Measurements from ENCODE around the gene SPSB4. TPM values are rescaled to one million over a fixed set of nuclear protein-coding genes. Genes with fewer than 3 reads are reported as not detected.

The SPSB4 gene
- total and polyA plus RNA-seq, 9 donors, result 0.07 to 0.57 (median 0.12) TPM; not detected in 5

GRCh38 chr3:141102372-141102771 lies 51.2 kb downstream of the SPSB4 start:
- Histone ChIP-seq H3K27me3 (no peaks in the 10 kb centered on the region), H3K36me3 (no peaks in the 10 kb centered on the region), H3K9me3 (no peaks in the 10 kb centered on the region), H3K27ac (no peak overlapping the region), H3K4me3 (no peak overlapping the region), H3K4me1 (ENCODE audit: insufficient read depth) (no peaks in the 10 kb centered on the region)
- 96 to 98% (median 97%) methylated on average over 1 of the region's 1 CpG for WGBS, 3 donors
- TF ChIP-seq EP300 (IDR thresholded peaks at IDR 0.05) (no peak), CTCF (IDR thresholded peaks at IDR 0.05) (no peak), POLR2A (IDR thresholded peaks at IDR 0.05) (no peak)
- DNase-seq, result no peak
- intact Hi-C loops (cut with DNase I), result loop anchor here (5.0 to 10.0 kb wide), 3 partner anchors 88 to 92 kb away; no protein-coding TSS in a partner anchor

DNA sequence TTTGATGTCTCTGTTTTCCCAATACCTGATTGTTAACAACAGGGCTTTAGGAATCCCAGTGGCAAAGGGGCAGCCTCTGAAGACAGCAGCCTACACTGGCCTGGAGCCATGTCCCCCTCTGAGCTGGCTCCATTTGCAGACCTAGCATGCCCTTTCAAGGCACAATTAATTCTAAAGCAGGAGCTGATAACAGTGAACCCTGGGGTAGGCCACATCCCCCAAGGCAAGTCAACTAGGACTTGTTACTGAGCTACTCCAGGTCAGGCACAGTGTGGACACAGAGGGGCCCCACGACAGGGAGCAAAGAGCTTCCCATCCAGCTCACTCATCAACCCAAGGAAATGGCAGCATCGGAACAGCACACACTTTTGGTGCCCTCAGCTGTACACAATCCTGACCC lies 51.9 kb downstream of the SPSB4 start:
- TF ChIP-seq POLR2A (IDR thresholded peaks at IDR 0.05) (no peak), EP300 (IDR thresholded peaks at IDR 0.05) (no peak), CTCF (IDR thresholded peaks at IDR 0.05) (no peak)
- no peaks in the 10 kb centered on the region for H3K9me3 ChIP-seq
- no peaks in the 10 kb centered on the region for H3K27me3 ChIP-seq
- no peaks in the 10 kb centered on the region for H3K4me1 ChIP-seq (ENCODE audit: insufficient read depth)
- 87 to 95% (median 88%) methylated on average over 2 of the region's 2 CpGs for WGBS, 3 donors
- H3K27ac ChIP-seq, result no peak overlapping the region
- peak in 1 of 5 donors; percentile 12 for DNase-seq
- H3K4me3 ChIP-seq, result no peak overlapping the region
- intact Hi-C loops (cut with DNase I), result loop anchor here (5.0 to 10.0 kb wide), 3 partner anchors 88 to 92 kb away; no protein-coding TSS in a partner anchor
- no peaks in the 10 kb centered on the region for H3K36me3 ChIP-seq

- Histone ChIP-seq H3K27me3 (no peaks in the 10 kb centered on the region), H3K4me3 (no peak overlapping the region), H3K36me3 (no peaks in the 10 kb centered on the region), H3K4me1 (ENCODE audit: insufficient read depth) (no peaks in the 10 kb centered on the region), H3K27ac (no peak overlapping the region), H3K9me3 (no peaks in the 10 kb centered on the region)
- no peak for TF ChIP-seq CTCF (IDR thresholded peaks at IDR 0.05)
- no peak for TF ChIP-seq EP300 (IDR thresholded peaks at IDR 0.05)
- no peak for TF ChIP-seq POLR2A (IDR thresholded peaks at IDR 0.05)
- 97 to 98% (median 98%) methylated on average over 4 of the region's 4 CpGs for WGBS, 3 donors
- intact Hi-C loops (cut with DNase I), result loop anchor here (5.0 to 10.0 kb wide), 3 partner anchors 89 to 91 kb away; no protein-coding TSS in a partner anchor
- no peak for DNase-seq
These were observed 52.4 kb downstream of the SPSB4 start for GRCh38 chr3:141103503-141103902.

GRCh38 chr3:141104151-141104821 lies 53.1 kb downstream of the SPSB4 start:
- Histone ChIP-seq H3K27ac (no peak overlapping the region), H3K36me3 (no peaks in the 10 kb centered on the region), H3K4me1 (ENCODE audit: insufficient read depth) (no peaks in the 10 kb centered on the region), H3K4me3 (no peak overlapping the region), H3K27me3 (no peaks in the 10 kb centered on the region), H3K9me3 (no peaks in the 10 kb centered on the region)
- intact Hi-C loops (cut with DNase I), result loop anchor here (5.0 to 10.0 kb wide), 3 partner anchors 89 to 92 kb away; no protein-coding TSS in a partner anchor
- DNase-seq, result peak in 2 of 5 donors; percentile 40 to 57
- no peak for TF ChIP-seq POLR2A (IDR thresholded peaks at IDR 0.05)
- TF ChIP-seq EP300 (IDR thresholded peaks at IDR 0.05), result no peak
- no peak for TF ChIP-seq CTCF (IDR thresholded peaks at IDR 0.05)
- 42 to 56% (median 47%) methylated on average over 12 of the region's 12 CpGs for WGBS, 3 donors

Measured in ovary (tissue), 9 donors.